A549 (cell line): ENCODE results near the gene CSMD2.

Experiments used
- CTCF ChIP-seq: fragments of >200 bp; sonication (Bioruptor Twin); formaldehyde crosslinking; IDR thresholded peaks from 3 replicates; pipeline ENCODE4 v1.5.1; 2016
- ESRRA ChIP-seq: fragments of 150-350 bp; IDR thresholded peaks from 2 replicates; pipeline ENCODE4 v1.6.1; 2014; ENCODE audit warnings: mild to moderate bottlenecking, low read length, borderline replicate concordance
- KDM5A ChIP-seq: fragments of 200-600 bp; sonication (generic); IDR thresholded peaks from 2 replicates; pipeline ENCODE4 v1.6.1; 2016; ENCODE audit warnings: antibody characterized with exemption, mild to moderate bottlenecking
- POLR2A ChIP-seq: IDR thresholded peaks from 2 replicates; pipeline ENCODE4 v1.6.1; 2012; ENCODE audit warnings: mild to moderate bottlenecking, low read length
- TF ChIP-seq, protein P1 (sequence below): fragments of 450-650 bp; IDR thresholded peaks from 2 replicates; pipeline ENCODE4 v1.6.1; 2014; ENCODE audit warnings: antibody characterized with exemption

DNA sequence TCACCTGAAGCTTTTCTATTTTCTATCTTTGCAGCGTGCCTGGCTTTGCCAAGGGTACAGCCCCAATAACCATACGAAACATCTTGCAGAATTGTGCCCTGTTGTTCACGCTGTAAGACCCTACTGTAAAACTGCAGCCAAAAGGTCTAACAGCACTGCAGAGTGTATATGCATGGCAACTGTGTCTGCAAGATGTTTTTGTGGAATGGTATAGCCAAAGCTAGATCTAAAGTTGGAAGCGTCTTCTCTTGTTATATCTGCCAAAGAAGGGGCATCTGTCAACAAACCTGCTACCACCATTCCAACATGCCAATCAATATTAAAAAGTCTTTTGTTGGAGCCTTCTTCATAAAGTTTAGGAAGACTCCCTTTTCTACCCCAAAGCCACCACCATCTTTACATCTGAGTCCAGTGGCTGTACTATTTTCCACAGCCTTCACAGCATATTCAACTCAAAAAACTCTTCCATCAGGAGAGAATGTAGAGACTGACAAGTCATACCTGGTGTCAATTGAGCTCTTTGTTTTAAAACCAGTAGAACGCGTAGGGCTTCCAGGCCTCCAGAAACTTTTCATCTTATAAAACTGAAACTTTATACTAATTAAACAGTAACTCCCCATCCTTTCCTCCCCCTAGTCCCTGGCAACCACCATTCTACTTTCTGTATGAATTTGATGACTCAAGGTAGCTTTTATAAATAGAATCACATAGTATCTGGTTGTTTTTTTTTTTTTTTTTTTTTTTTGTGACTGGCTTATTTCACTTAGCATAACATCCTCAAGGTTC is 652.6 kb downstream of the CSMD2 start:
- TF ChIP-seq KDM5A (no peak), ESRRA (no peak), CTCF (no peak), POLR2A (no peak)
- TF ChIP-seq, protein P1, sequence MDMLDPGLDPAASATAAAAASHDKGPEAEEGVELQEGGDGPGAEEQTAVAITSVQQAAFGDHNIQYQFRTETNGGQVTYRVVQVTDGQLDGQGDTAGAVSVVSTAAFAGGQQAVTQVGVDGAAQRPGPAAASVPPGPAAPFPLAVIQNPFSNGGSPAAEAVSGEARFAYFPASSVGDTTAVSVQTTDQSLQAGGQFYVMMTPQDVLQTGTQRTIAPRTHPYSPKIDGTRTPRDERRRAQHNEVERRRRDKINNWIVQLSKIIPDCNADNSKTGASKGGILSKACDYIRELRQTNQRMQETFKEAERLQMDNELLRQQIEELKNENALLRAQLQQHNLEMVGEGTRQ, result no peak
